Esophagus (tissue), 2 donors: ENCODE measurements around the gene RFX3. TPM values are rescaled to one million over a fixed set of nuclear protein-coding genes. Genes with fewer than 3 reads are reported as not detected.

Source experiments
- H3K27ac ChIP-seq, 2 donors: one replicate each; pipeline ENCODE4 v1.5.1; 2013; ENCODE audit warnings: low read depth in 2 of 2, mild to moderate bottlenecking in 2 of 2, inconsistent platforms in 1 of 2, low read length in 1 of 2, moderate library complexity in 1 of 2
- H3K27me3 ChIP-seq, 2 donors: one replicate each; pipeline ENCODE4 v1.6.1; 2013; ENCODE audit warnings: low read length in 2 of 2, control low read depth in 1 of 2, mild to moderate bottlenecking in 1 of 2; ENCODE audit not compliant: insufficient read depth in 2 of 2, control insufficient read depth in 1 of 2
- H3K36me3 ChIP-seq, 2 donors: one replicate each; pipeline ENCODE4 v1.6.1; 2013; ENCODE audit warnings: low read length in 1 of 2; ENCODE audit not compliant: control insufficient read depth in 2 of 2, insufficient read depth in 2 of 2
- H3K4me1 ChIP-seq, 2 donors: one replicate each; pipeline ENCODE4 v1.6.1; 2013; ENCODE audit warnings: low read length in 1 of 2; ENCODE audit not compliant: control insufficient read depth in 2 of 2, insufficient read depth in 2 of 2
- H3K4me3 ChIP-seq, 2 donors: one replicate each; pipeline ENCODE4 v1.5.1; 2013; ENCODE audit warnings: low read length in 2 of 2, mild to moderate bottlenecking in 2 of 2, low read depth in 1 of 2, moderate library complexity in 1 of 2
- H3K9me3 ChIP-seq, 2 donors: one replicate each; pipeline ENCODE4 v1.6.1; 2013; ENCODE audit warnings: mild to moderate bottlenecking in 2 of 2, low read depth in 1 of 2, low read length in 1 of 2, moderate library complexity in 1 of 2; ENCODE audit not compliant: control insufficient read depth in 2 of 2, insufficient read depth in 1 of 2
- WGBS, 2 donors: extraction: QIAGEN DNeasy Blood & Tissue Kit; methylation state at CpG; one replicate each; pipeline ENCODE4 v1.1.7; 2013; 5-methylcytosine and 5-hydroxymethylcytosine counted together
- polyA plus RNA-seq, 2 donors: library from polyadenylated mRNA; stranded (reverse); fragments of 200-250 nt; gene quantifications; one replicate each; pipeline ENCODE4 v1.2.3, GENCODE V29; 2013
- donor health status: healthy with polysubstance abuse.
- donor health status: Bipolar disorder and iron deficiency.

The RFX3 gene
- polyA plus RNA-seq, 2 donors, result 0.61 to 1.2 TPM

- no peaks in the 10 kb centered on the region for H3K36me3 ChIP-seq
- WGBS, 2 donors, result 93% methylated on average over 2 of the region's 2 CpGs
- H3K4me3 ChIP-seq, result no peak overlapping the region
- H3K27me3 ChIP-seq, result no peaks in the 10 kb centered on the region
- H3K27ac ChIP-seq, result no peak overlapping the region
- H3K9me3 ChIP-seq, result no peaks in the 10 kb centered on the region
- no peaks in the 10 kb centered on the region for H3K4me1 ChIP-seq
Observed at GRCh38 chr9:3506164-3506563, 19.6 kb downstream of the RFX3 start.

- H3K27ac ChIP-seq, result no peak overlapping the region
- 81 to 83% methylated on average over 6 of the region's 6 CpGs for WGBS, 2 donors
- H3K36me3 ChIP-seq, result no peaks in the 10 kb centered on the region
- no peaks in the 10 kb centered on the region for H3K9me3 ChIP-seq
- H3K27me3 ChIP-seq, result no peaks in the 10 kb centered on the region
- H3K4me1 ChIP-seq, result no peaks in the 10 kb centered on the region
- no peak overlapping the region for H3K4me3 ChIP-seq
Observed at GRCh38 chr9:3502560-3503398, 23.0 kb downstream of the RFX3 start.

DNA sequence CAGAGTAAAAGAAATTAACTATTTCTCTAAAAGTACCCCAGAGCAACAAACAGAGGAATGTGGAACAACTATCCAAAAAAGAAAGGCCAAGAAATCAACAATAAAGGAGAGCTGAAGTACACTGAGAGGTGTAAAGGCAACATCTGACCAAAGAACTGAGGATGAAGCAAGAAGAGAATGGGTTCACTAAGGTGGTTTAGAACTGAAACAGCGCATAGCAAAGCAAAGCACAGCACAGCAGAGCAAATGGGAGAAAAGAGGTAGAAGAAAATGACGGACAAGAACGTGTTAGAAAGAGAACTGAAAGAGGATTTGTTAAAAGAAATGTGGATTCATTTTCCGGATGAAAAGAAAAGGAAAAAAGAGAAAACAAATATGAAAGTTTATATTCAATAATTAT, 25.8 kb downstream of the RFX3 start:
- WGBS, 2 donors, result 90 to 94% methylated on average over 4 of the region's 4 CpGs
- Histone ChIP-seq H3K4me1 (no peaks in the 10 kb centered on the region), H3K9me3 (no peaks in the 10 kb centered on the region), H3K27me3 (no peaks in the 10 kb centered on the region), H3K27ac (no peak overlapping the region), H3K36me3 (no peaks in the 10 kb centered on the region), H3K4me3 (no peak overlapping the region)

DNA sequence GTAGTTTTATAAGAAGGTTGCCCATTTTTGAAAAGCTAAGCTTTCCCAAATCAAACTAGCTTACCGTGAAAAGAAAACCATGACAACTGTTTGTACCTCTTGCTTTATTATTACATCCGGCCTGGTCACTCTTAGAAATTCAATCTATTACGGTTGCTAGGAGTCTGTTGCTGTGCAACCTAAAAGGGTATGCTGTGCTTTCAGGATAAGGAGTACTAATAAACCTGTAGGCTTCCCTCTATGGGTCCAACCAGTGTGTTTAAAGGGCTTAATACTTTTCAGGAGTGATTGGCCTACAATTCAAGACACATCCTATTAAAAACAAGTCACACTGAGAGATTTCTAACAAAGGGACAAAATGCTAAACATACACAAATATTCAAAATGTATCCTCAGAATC, 27.1 kb downstream of the RFX3 start:
- no peaks in the 10 kb centered on the region for H3K36me3 ChIP-seq
- no peak overlapping the region for H3K4me3 ChIP-seq
- no peaks in the 10 kb centered on the region for H3K9me3 ChIP-seq
- 77 to 78% methylated on average over 3 of the region's 3 CpGs for WGBS, 2 donors
- H3K27me3 ChIP-seq, result no peaks in the 10 kb centered on the region
- H3K4me1 ChIP-seq, result no peaks in the 10 kb centered on the region
- H3K27ac ChIP-seq, result no peak overlapping the region

DNA sequence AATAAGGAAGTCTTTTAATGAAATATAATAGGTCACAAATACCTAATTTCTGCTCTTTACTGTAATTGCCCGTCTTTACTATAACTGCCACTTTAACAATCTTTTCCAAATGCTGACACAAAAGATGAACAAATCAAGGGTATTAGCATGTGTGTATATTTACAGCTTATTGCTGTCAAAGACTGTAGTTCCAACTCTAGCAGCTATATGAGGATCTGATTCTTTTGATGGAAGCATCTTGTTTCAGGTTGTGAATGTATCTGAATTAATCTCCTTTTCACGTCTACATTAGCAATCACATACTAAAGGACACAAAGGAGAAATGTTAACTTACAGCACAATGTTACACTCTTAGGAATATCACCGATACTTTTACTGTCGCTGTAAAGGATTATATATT, 27.9 kb downstream of the RFX3 start:
- H3K36me3 ChIP-seq, result no peaks in the 10 kb centered on the region
- 90 to 92% methylated on average over 4 of the region's 4 CpGs for WGBS, 2 donors
- H3K9me3 ChIP-seq, result no peaks in the 10 kb centered on the region
- no peak overlapping the region for H3K4me3 ChIP-seq
- H3K27me3 ChIP-seq, result no peaks in the 10 kb centered on the region
- no peak overlapping the region for H3K27ac ChIP-seq
- H3K4me1 ChIP-seq, result no peaks in the 10 kb centered on the region

DNA sequence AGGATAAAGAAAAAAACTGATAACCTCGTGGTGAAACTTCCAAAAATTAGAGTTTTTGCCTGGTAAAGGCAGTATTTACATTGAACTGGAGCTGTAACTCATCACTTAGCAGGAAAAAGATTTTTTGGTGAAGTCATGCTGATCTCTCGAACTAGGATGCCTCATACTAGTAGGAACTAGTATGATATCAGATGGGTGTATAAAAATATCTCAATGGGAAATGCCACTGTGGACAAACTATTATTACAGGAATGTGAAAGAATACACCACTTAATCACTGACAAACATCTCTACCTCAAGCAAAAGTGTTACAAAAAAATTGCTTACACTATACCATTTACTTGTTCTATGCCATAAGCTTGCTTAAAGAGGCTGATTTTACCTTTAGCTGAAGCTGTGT, 28.4 kb downstream of the RFX3 start:
- WGBS, 2 donors, result 75 to 78% methylated on average over 2 of the region's 2 CpGs
- Histone ChIP-seq H3K27ac (no peak overlapping the region), H3K9me3 (no peaks in the 10 kb centered on the region), H3K4me3 (no peak overlapping the region), H3K4me1 (no peaks in the 10 kb centered on the region), H3K36me3 (no peaks in the 10 kb centered on the region), H3K27me3 (no peaks in the 10 kb centered on the region)

DNA sequence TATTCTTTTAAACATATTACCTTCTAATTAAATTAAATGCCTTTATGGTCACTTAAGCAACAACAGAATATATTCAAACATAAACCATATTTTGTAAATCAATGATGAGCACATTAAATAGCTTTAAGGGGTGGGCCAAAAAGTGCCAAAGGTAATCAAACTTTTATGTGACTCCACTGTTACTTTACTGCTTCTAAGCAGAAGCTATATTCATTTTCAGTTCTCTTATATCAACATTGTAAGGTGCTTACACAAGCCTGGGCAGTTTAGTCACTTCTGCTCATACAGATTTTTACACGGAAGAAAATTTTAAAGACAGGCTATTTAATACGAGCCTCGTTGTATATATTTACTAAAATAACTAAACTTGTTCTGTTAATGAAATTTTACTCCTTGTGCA, 29.9 kb downstream of the RFX3 start:
- no peaks in the 10 kb centered on the region for H3K9me3 ChIP-seq
- no peak overlapping the region for H3K27ac ChIP-seq
- H3K4me3 ChIP-seq, result no peak overlapping the region
- 77 to 79% methylated on average over 3 of the region's 3 CpGs for WGBS, 2 donors
- no peaks in the 10 kb centered on the region for H3K27me3 ChIP-seq
- H3K4me1 ChIP-seq, result no peaks in the 10 kb centered on the region
- H3K36me3 ChIP-seq, result no peaks in the 10 kb centered on the region

GRCh38 chr9:3492214-3492613, 33.6 kb downstream of the RFX3 start:
- Histone ChIP-seq H3K27me3 (no peaks in the 10 kb centered on the region), H3K4me1 (no peaks in the 10 kb centered on the region), H3K4me3 (no peak overlapping the region), H3K9me3 (no peaks in the 10 kb centered on the region), H3K36me3 (no peaks in the 10 kb centered on the region), H3K27ac (no peak overlapping the region)
- WGBS, 2 donors, result 97 to 100% methylated on average over 4 of the region's 4 CpGs

DNA sequence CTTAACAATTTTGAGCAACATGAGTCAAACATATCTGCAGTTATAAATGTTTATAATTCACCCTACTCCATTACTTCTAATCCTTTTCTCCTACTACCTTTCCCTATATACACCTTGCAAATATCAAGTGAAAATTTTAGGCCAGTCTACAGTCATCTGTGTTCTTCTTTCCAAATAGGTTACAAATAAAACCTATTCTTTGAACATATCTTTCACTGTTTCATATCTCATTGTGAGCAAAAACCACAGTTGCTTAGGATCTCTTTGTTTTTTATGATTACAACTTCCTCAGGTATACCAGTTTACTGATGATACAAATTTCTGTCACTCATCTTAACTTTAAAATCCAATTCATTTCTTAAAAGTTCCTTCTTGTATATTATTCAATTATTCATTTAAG, 34.4 kb downstream of the RFX3 start:
- H3K27me3 ChIP-seq, result no peaks in the 10 kb centered on the region
- no peaks in the 10 kb centered on the region for H3K36me3 ChIP-seq
- no peaks in the 10 kb centered on the region for H3K4me1 ChIP-seq
- no peaks in the 10 kb centered on the region for H3K9me3 ChIP-seq
- no peak overlapping the region for H3K4me3 ChIP-seq
- no peak overlapping the region for H3K27ac ChIP-seq

GRCh38 chr9:3490957-3491356, 34.8 kb downstream of the RFX3 start:
- Histone ChIP-seq H3K27ac (no peak overlapping the region), H3K27me3 (no peaks in the 10 kb centered on the region), H3K4me1 (no peaks in the 10 kb centered on the region), H3K9me3 (no peaks in the 10 kb centered on the region), H3K4me3 (no peak overlapping the region), H3K36me3 (no peaks in the 10 kb centered on the region)
- WGBS, 2 donors, result 68 to 87% methylated on average over 4 of the region's 4 CpGs
